Stimulated activated CD4-positive, alpha-beta T cell treated with anti-CD3 and anti-CD28 coated beads, Interleukin-15, amount 100 ng/mL, for 24 hours (primary cell): ENCODE measurements around the gene SLC39A11.
"Not testable (repeated sequence)": the region's sequence is repeated elsewhere in the genome, so short reads cannot be mapped to it uniquely, and the experiment has no call there.

Experiments
- DNase-seq: peaks from one replicate; pipeline ENCODE4 v3.0.0-alpha.2; 2020

The SLC39A11 gene

GRCh38 chr17:73105431-73105830 lies 12.9 kb upstream of the SLC39A11 start:
- no peak for DNase-seq

GRCh38 chr17:73104450-73104849 lies 12.0 kb upstream of the SLC39A11 start:
- DNase-seq, result no peak

GRCh38 chr17:73103641-73104335 lies 11.3 kb upstream of the SLC39A11 start:
- DNase-seq, result no peak

GRCh38 chr17:73101031-73101430 lies 8.5 kb upstream of the SLC39A11 start:
- DNase-seq, result no peak

- no peak for DNase-seq
These were observed 7.9 kb upstream of the SLC39A11 start for GRCh38 chr17:73100363-73100762.

DNA sequence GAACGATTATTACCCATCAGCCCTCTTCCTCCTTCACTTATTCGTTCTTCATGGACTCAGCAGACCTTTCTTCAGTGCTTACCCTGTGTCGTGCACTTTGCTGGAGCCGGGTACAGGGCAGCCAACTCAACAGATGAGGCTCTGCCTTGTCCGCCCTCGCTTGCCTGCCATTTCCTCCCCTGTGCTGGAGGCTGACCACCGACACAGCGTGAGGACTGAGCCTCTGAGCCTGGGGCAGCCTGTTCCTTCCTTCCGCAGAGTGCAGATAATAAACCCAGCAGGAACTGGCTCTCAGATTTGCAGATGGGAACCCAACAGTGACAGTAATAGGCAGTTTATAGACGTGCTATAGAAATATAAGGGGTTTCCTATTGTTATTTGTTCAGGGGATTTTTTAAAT lies 7.0 kb upstream of the SLC39A11 start:
- no peak for DNase-seq

DNA sequence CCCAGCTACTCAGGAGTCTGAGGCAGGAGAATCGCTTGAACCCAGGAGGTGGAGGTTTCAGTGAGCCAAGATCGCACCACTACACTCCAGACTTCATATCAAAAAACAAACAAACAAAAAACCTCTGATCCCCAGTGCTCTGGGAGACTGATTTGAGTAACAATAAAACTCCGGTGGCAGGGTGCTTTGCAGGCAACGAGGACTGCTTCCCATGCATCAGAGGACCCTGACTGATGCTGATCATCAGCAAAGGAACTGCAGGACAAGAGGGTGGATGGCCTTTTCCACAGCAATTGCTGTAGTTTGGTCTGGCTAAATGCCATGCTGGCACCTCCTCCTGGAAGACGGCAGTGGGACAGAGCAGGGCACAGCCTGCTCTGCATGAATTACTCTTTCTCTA lies 6.4 kb upstream of the SLC39A11 start:
- DNase-seq, result no peak

DNA sequence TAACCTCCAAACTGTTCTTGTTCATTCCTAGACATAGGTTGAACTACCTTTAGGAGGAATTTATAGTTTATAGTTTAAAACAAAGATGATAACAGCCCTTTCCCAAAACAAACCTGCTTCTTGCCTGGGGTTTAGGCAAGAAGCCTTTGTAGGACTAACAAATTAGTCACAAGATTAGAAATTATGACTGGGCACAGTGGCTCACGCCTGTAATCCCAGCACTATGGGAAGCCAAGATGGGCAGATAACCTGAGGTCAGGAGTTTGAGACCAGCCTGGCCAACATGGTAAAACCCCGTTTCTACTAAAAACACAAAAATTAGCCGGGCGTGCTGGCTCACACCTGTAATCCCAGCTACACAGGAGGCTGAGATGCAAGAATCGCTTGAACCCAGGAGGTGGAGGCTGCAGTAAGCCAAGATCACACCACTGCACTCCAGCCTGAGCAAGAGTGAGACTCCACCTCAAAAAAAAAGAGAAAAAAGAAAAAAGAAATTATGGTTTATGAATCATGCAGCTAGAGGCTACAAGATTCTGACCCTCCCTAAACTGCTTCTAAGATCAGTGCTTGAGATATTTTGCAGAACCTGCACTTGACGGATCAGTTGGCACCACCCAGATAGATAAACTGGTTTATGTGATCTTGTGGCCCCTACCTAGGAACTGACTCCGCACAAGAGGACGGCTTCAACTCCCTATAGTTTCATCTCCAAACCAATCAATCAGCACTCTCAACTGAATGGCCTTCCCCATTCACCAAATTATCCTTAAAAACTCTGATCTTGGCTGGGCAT lies 5.7 kb upstream of the SLC39A11 start:
- DNase-seq, result not testable (repeated sequence)

GRCh38 chr17:73096866-73097265 lies 4.4 kb upstream of the SLC39A11 start:
- DNase-seq, result no peak

- no peak for DNase-seq
These were observed 3.7 kb upstream of the SLC39A11 start for GRCh38 chr17:73096211-73096610.

GRCh38 chr17:73093286-73093685 lies 798 bp upstream of the SLC39A11 start:
- DNase-seq, result no peak

DNA sequence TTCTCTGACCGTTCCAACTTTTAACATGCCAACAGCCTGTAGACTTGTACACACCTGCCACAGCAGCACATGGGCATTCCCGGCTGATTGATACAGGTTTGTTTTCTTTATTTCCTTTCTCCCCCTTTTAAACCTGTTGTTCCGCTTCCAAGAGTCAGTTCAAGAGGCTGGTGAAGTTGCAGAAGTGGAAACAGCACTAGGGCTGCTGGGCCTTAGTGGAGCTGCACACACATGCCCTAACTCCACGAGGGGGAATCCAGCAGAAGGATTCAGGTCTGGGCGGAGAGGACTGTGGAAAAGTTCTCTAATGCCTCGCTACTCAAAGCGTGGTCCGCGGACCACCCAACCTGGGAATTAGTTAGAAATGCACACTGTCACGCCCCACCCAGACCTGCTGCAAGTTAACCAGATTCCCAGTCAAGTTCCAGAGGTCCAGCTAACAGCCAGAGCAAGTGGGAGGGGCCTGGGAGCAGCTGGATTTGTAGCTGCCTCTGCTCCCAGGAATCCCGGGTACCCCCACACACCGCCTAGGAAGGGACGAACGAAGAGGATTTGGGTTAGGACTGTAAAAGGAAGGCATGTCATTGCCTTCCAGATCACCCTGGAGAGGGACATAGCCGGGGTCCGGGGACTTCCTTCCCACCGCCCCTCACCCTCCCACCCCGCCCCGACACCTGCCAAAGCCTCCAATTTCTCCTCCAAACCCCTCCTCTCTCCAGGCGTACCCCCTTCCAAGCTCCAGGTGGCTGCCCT lies 542 bp downstream of the SLC39A11 start:
- peak; percentile 9 for DNase-seq

DNA sequence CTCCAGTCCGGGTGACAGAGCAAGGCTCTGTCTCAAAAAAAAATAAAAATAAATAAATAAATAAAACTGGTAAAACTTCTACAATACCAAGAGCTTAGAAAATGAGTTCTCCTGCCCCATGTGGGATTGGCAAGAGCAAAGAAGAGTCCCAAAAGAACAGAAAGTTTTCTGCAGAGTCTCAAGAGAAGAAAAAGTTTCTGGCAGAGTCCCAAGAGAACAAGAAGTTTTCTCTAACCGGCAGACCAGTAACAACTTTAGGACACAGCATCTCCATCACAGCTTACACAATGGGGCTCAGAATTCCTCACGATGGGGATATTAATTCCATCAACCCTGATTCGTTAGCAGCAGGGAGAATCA lies 1.1 kb downstream of the SLC39A11 start:
- no peak for DNase-seq

- no peak for DNase-seq
These were observed 1.9 kb downstream of the SLC39A11 start for GRCh38 chr17:73090396-73091202.

- DNase-seq, result no peak
These were observed 2.9 kb downstream of the SLC39A11 start for GRCh38 chr17:73089322-73090317.

GRCh38 chr17:73088561-73088960 lies 3.9 kb downstream of the SLC39A11 start:
- DNase-seq, result no peak

DNA sequence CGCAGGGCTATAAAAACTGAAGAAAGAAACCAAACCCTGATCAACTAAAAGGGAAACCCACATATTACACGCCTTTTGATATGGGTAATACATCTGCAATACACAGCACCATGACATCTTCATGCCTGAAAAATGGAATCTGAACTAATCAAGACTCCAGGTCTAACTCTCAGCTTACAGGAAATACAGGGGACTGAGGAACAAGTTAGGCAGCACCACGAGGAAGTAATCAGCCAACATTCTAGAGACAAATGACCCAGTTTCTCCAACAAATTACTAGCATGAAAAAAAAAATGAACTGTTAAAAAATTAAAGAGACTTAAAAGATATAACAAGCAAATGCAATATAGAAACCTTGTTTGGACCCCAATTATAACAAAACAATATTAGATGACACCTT lies 9.1 kb downstream of the SLC39A11 start:
- no peak for DNase-seq

- no peak for DNase-seq
These were observed 17.9 kb downstream of the SLC39A11 start for GRCh38 chr17:73074566-73074965.

DNA sequence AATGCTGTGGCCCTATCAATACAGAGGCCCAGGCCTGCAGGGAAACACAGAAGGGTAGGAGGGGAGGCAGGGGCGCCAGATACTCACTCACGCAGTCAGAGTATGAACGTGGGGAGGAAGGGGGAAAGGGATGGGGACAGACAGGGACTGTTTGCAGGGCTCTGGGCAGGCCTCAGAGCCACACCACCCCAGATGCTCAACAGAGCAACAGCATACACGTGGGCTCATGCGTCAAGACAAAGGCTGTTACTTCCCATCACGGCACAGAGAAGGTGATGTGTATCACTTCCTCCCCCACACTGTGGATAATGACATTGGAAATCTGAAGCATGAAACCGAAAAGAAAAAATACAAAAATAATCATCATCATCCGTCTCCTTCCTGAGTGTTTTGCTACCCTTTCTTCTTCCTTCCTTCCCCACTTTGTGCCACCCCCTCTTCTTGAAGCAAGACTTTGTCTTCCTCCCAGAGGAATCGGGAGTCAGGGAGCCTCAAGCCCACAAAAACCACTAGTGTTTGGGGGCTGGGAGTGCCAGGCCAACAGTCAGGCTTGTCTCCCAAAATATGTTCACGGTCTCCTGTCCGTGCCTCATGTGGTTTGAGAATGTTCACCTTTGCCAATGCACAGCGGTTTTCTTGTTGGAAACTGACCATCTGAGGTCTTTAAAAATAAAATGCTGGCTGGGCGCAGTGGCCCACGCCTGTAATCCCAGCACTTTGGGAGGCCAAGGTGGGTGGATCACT lies 20.1 kb downstream of the SLC39A11 start:
- no peak for DNase-seq

- DNase-seq, result no peak
These were observed 21.2 kb downstream of the SLC39A11 start for GRCh38 chr17:73071066-73071999.
